CD14-positive monocyte (primary cell): Measurements from ENCODE around the gene C9orf152. TPM values are rescaled to one million over a fixed set of nuclear protein-coding genes. Genes with fewer than 3 reads are reported as not detected.

Experiments
- DNase-seq, 3 donors: peaks; one replicate each; pipeline ENCODE4 v3.0.0-alpha.2; 2011 to 2022
- H2AFZ ChIP-seq: 2 replicates; pipeline ENCODE4 v1.6.0; 2012; ENCODE audit warnings: mild to moderate bottlenecking, low read depth, low read length, inconsistent platforms; ENCODE audit not compliant: insufficient read depth, poor library complexity, severe bottlenecking
- H3K27ac ChIP-seq, 2 donors: 1 replicate in 1 of 2; 2 replicates in 1 of 2; pipeline ENCODE4 v1.5.1; 2012 to 2013; ENCODE audit warnings: low read length in 2 of 2, control low read depth in 1 of 2, inconsistent platforms in 1 of 2, low read depth in 1 of 2, mild to moderate bottlenecking in 1 of 2
- H3K27me3 ChIP-seq, 2 donors: one replicate each; pipeline versions ENCODE4 v1.6.0 to v1.6.1; 2011 to 2013; ENCODE audit warnings: low read length in 2 of 2; ENCODE audit not compliant: control insufficient read depth in 2 of 2, insufficient read depth in 2 of 2
- H3K36me3 ChIP-seq, 2 donors: replicated peaks in 1 of 2; 1 replicate in 1 of 2; 2 replicates in 1 of 2; pipeline versions ENCODE4 v1.5.1 to v1.6.1; 2012 to 2013; ENCODE audit warnings: low read length in 2 of 2, control low read depth in 1 of 2, inconsistent platforms in 1 of 2, mild to moderate bottlenecking in 1 of 2; ENCODE audit not compliant: insufficient read depth in 2 of 2, control insufficient read depth in 1 of 2
- H3K4me1 ChIP-seq, 2 donors: 1 replicate in 1 of 2; 2 replicates in 1 of 2; pipeline versions ENCODE4 v1.5.1 to v1.6.1; 2012 to 2013; ENCODE audit warnings: low read length in 2 of 2, control low read depth in 1 of 2, inconsistent platforms in 1 of 2, mild to moderate bottlenecking in 1 of 2, moderate library complexity in 1 of 2; ENCODE audit not compliant: insufficient read depth in 2 of 2, control insufficient read depth in 1 of 2
- H3K4me2 ChIP-seq: replicated peaks from 2 replicates; pipeline ENCODE3; 2012; ENCODE audit warnings: low read length, moderate library complexity, mild to moderate bottlenecking; ENCODE audit not compliant: poor library complexity, severe bottlenecking; ENCODE audit errors: extremely low read depth
- H3K4me3 ChIP-seq, 3 experiments: fragments of 200-600 bp in 1 of 3; sonication (generic) in 1 of 3; replicated peaks in 1 of 3; 1 replicate in 2 of 3; 2 replicates in 1 of 3; pipeline ENCODE4 v1.5.1; 2011 to 2013; ENCODE audit warnings: low read length in 3 of 3, mild to moderate bottlenecking in 3 of 3, control low read depth in 2 of 3, low read depth in 2 of 3, inconsistent platforms in 1 of 3, moderate library complexity in 1 of 3
- H3K79me2 ChIP-seq: 2 replicates; pipeline ENCODE4 v1.6.0; 2012; ENCODE audit warnings: mild to moderate bottlenecking, control low read depth, inconsistent platforms, low read length, moderate library complexity; ENCODE audit not compliant: insufficient read depth
- H3K9ac ChIP-seq: 2 replicates; pipeline ENCODE4 v1.6.0; 2017; ENCODE audit warnings: low read length, mild to moderate bottlenecking; ENCODE audit not compliant: insufficient read depth, poor library complexity, severe bottlenecking
- H3K9me3 ChIP-seq, 2 donors: replicated peaks in 1 of 2; 1 replicate in 1 of 2; 2 replicates in 1 of 2; pipeline versions ENCODE4 v1.5.1 to v1.6.1; 2012 to 2013; ENCODE audit warnings: low read length in 2 of 2, control low read depth in 1 of 2; ENCODE audit not compliant: control insufficient read depth in 1 of 2, insufficient read depth in 1 of 2
- H4K20me1 ChIP-seq: 2 replicates; pipeline ENCODE4 v1.6.0; 2012; ENCODE audit warnings: mild to moderate bottlenecking, low read length, control low read depth, moderate library complexity; ENCODE audit not compliant: insufficient read depth
- H3K27ac Mint-ChIP-seq, 7 donors: one replicate each; pipeline ENCODE4 v1.8.0; 2020; ENCODE audit warnings: mild to moderate bottlenecking in 7 of 7, mixed read lengths in 7 of 7, moderate library complexity in 6 of 7, inconsistent platforms in 2 of 7
- H3K27me3 Mint-ChIP-seq, 3 donors: one replicate each; pipeline ENCODE4 v1.8.0; 2021 to 2022; ENCODE audit warnings: low read depth in 3 of 3, mild to moderate bottlenecking in 3 of 3, mixed read lengths in 3 of 3, moderate library complexity in 3 of 3, inconsistent platforms in 1 of 3
- H3K36me3 Mint-ChIP-seq, 2 donors: one replicate each; pipeline ENCODE4 v1.8.0; 2020; ENCODE audit warnings: mixed read lengths in 2 of 2, inconsistent platforms in 1 of 2, mild to moderate bottlenecking in 1 of 2
- H3K4me1 Mint-ChIP-seq: one replicate; pipeline ENCODE4 v1.8.0; 2020; ENCODE audit warnings: mild to moderate bottlenecking, mixed read lengths
- H3K4me3 Mint-ChIP-seq, 2 donors: one replicate each; pipeline ENCODE4 v1.8.0; 2020; ENCODE audit warnings: mild to moderate bottlenecking in 2 of 2, mixed read lengths in 2 of 2, moderate library complexity in 1 of 2
- H3K9me3 Mint-ChIP-seq, 7 donors: one replicate each; pipeline ENCODE4 v1.8.0; 2020 to 2022; ENCODE audit warnings: mixed read lengths in 7 of 7, mild to moderate bottlenecking in 6 of 7, moderate library complexity in 6 of 7, inconsistent platforms in 2 of 7
- CTCF ChIP-seq: fragments of 200-600 bp; IDR thresholded peaks from one replicate; pipeline ENCODE4 v1.8.0; 2022; ENCODE audit warnings: antibody characterized with exemption, mild to moderate bottlenecking
- WGBS: methylation state at CpG from one replicate; pipeline ENCODE4 v1.1.5; 2013; ENCODE audit warnings: missing lambda C conversion rate; ENCODE audit not compliant: insufficient coverage; 5-methylcytosine and 5-hydroxymethylcytosine counted together
- intact Hi-C, 2 donors: fragments of 100-400 bp; cut with micrococcal nuclease; formaldehyde crosslinking; loops; one replicate each; pipeline versions ENCODE4 v1.15.0 to v1.15.1; 2023
- polyA plus RNA-seq, 3 donors: library from polyadenylated mRNA; depleted of rRNA in 1 of 3; unstranded in 2 of 3; stranded (reverse) in 1 of 3; fragments of 300-500 nt in 2 of 3; fragments of >200 nt in 1 of 3; fragmentation: Illumina TruSeq in 2 of 3; gene quantifications; 1 replicate in 2 of 3; 2 replicates in 1 of 3; pipeline ENCODE4 v1.2.3, GENCODE V29; 2012 to 2021

C9orf152 gene
- polyA plus RNA-seq, 3 donors: not detected

- no peak for DNase-seq
- Histone ChIP-seq H3K4me2 (no peak overlapping the region), H3K9me3 (no peaks in the 10 kb centered on the region), H3K27ac (no peak overlapping the region), H3K79me2 (peaks cover 70% of the 10 kb centered on the region), H4K20me1 (peaks cover 46% of the 10 kb centered on the region), H3K36me3 (peaks cover 35 to 46% of the 10 kb centered on the region in 2 donors), H3K4me1 (peaks cover 15 to 17% of the 10 kb centered on the region in 2 donors), H2AFZ (no peak overlapping the region), H3K27me3 (no peaks in the 10 kb centered on the region), H3K9ac (no peak overlapping the region), H3K4me3 (no peak overlapping the region)
- H3K27me3 Mint-ChIP-seq: no peaks in the 10 kb centered on the region
- H3K9me3 Mint-ChIP-seq: peaks cover 0 to under 1% (median 0%) of the 10 kb centered on the region in 7 donors
- no CpG with 5 or more reads among the region's 4 CpGs for WGBS
- no peak overlapping the region for H3K4me3 Mint-ChIP-seq
- peaks cover 38 to 45% of the 10 kb centered on the region in 2 donors for H3K36me3 Mint-ChIP-seq
- intact Hi-C loops: loop anchor here in 1 of 2 donors (10.0 kb wide), 2 partner anchors 84 to 186 kb away; partner anchors contain the start of gene TXNDC8
- H3K27ac Mint-ChIP-seq: no peak overlapping the region
- no peak for TF ChIP-seq CTCF
- peaks cover 31% of the 10 kb centered on the region for H3K4me1 Mint-ChIP-seq
Measured at GRCh38 chr9:110251212-110251611, 43.3 kb upstream of the C9orf152 start.

GRCh38 chr9:110249603-110250002 lies 41.6 kb upstream of the C9orf152 start:
- Mint-ChIP-seq H3K27me3 (no peaks in the 10 kb centered on the region), H3K27ac (peak overlapping the region in 1 of 7 donors; percentile 58), H3K36me3 (peaks cover 47 to 56% of the 10 kb centered on the region in 2 donors), H3K4me1 (peaks cover 24% of the 10 kb centered on the region), H3K9me3 (no peaks in the 10 kb centered on the region), H3K4me3 (no peak overlapping the region)
- no peak overlapping the region for H3K4me3 ChIP-seq
- H2AFZ ChIP-seq: no peak overlapping the region
- H3K27ac ChIP-seq: peak overlapping the region in 1 of 2 donors; percentile 36
- no peak overlapping the region for H3K9ac ChIP-seq
- no peak for TF ChIP-seq CTCF
- H3K79me2 ChIP-seq: peaks cover 54% of the 10 kb centered on the region
- H3K36me3 ChIP-seq: peaks cover 42 to 59% of the 10 kb centered on the region in 2 donors
- no peak for DNase-seq
- intact Hi-C loops: loop anchor here in 1 of 2 donors (10.0 kb wide), 2 partner anchors 85 to 185 kb away; partner anchors contain the start of gene TXNDC8
- H3K9me3 ChIP-seq: no peaks in the 10 kb centered on the region
- peaks cover 7% of the 10 kb centered on the region in 2 donors for H3K4me1 ChIP-seq
- 100% methylated on average over 1 of the region's 4 CpGs for WGBS
- peaks cover 41% of the 10 kb centered on the region for H4K20me1 ChIP-seq
- H3K27me3 ChIP-seq: no peaks in the 10 kb centered on the region
- no peak overlapping the region for H3K4me2 ChIP-seq
